ENCODE measurements around the gene POTEM.
"Not testable (repeated sequence)": the region's sequence is repeated elsewhere in the genome, so short reads cannot be mapped to it uniquely, and the experiment has no call there.

The POTEM gene

DNA sequence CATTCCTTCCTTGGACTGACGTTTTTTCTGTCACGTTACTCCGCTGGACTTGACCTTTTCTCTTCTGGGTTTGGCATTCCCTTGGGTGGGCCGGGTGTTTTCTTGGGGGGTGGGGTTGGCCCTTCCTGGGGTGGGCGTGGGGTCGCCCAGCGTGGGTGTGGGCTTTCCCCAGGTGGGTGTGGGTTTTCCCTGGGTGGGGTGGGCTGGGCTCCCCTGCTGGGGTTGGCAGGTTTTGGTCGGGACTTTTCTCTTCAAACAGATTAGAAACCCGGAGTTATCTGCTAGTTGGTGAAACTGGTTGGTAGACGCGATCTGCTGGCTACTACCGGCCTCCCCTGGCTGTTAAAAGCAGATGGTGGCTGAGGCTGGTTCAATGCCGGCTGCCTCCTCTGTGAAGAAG lies at the start of gene POTEM:
POTEM (plus strand) TSS at position 301 of the 400 bp plus-strand sequence; CDS start at position 353, 52 bp downstream.
- not testable (repeated sequence) for DNase-seq

DNA sequence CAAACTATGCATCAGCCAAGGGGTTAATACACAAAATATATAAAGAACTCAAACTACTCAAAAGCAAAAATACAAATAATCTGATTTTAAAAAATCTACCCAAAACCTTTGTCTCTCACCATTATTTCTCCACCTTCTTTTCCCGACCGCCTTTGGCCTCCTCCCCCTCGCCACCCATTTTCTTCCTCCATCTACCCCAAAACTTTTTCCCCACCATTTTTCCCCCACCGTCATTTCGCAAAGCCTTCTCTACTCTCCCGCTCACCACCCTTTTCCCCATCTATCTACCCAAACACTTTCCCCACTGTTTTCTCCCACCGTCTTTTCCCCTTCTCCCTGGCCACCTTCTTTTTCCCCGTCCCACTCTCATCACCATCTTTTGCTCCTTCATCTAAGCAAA lies 48.9 kb upstream of the POTEM start:
- DNase-seq = not testable (repeated sequence)

GRCh38 chr14:18920052-18920451 lies 47.2 kb upstream of the POTEM start:
- DNase-seq = not testable (repeated sequence)

- not testable (repeated sequence) for DNase-seq
Measured at GRCh38 chr14:18921055-18921701, 46.1 kb upstream of the POTEM start.

DNA sequence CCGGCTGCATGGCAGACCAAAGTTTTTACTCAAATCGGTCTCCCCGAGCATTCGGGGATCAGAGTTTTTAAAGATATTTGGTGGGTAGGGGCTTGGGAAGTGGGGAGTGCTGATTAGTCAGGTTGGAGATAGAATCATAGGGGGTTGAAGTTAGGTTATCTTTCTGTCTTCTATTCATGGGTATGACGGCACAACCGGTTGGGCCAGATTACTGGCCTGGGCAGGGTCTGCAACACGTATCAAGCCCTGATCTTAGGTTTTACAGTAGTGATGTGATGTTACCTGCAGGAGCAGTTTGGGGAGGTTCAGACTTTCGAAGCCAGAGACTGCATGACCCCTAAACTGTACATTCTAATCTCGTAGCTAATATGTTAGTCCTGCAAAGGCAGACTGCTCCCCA lies 30.4 kb upstream of the POTEM start:
- not testable (repeated sequence) for DNase-seq

GRCh38 chr14:18938733-18939132 lies 28.5 kb upstream of the POTEM start:
- not testable (repeated sequence) for DNase-seq

DNA sequence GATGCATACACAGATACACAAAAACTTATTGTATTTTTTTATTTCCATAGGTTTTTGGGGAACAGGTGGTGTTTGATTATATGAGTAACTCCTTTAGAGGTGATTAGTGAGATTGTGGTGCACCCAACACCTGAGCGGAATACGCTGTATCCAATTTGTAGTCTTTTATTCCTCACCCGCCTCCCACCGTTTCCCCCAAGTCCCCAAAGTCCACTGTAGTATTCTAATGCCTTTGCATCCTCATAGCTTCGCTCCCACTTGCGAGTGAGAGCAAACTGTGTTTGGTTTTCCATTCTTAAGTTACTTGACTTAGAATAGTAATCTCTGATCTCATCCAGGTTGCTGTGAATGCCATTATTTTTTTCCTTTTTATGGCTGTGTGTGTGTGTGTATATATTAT lies 17.3 kb upstream of the POTEM start:
- not testable (repeated sequence) for DNase-seq

- not testable (repeated sequence) for DNase-seq
Measured at GRCh38 chr14:18953085-18953484, 14.1 kb upstream of the POTEM start.

- DNase-seq = not testable (repeated sequence)
Measured at GRCh38 chr14:18955816-18956215, 11.4 kb upstream of the POTEM start.

GRCh38 chr14:18961576-18961975 lies 5.7 kb upstream of the POTEM start:
- DNase-seq = not testable (repeated sequence)

DNA sequence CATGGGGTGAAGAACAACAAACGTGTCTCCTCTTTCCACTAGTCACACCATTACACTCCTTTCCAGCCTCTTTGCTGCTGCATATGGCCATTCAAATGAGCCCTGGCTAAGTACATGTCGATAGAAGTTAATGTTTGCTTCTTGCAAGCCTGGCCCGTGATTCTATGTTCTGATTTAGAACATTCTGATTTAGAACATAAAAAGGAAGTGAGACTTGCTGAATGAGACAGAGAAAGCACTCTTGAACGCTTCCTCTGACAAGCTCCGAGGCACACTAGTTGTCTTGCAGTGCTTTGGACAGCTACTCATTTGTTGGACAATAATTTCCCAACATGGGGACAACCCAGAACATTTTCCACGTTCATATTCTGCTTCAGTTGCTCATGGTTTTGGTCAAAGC lies 5.1 kb upstream of the POTEM start:
- DNase-seq = not testable (repeated sequence)

- not testable (repeated sequence) for DNase-seq
Measured at GRCh38 chr14:18963276-18963675, 4.0 kb upstream of the POTEM start.

GRCh38 chr14:18964878-18965277 lies 2.4 kb upstream of the POTEM start:
- not testable (repeated sequence) for DNase-seq

GRCh38 chr14:19002566-19002965 lies 35.3 kb downstream of the POTEM start:
- DNase-seq = not testable (repeated sequence)

DNA sequence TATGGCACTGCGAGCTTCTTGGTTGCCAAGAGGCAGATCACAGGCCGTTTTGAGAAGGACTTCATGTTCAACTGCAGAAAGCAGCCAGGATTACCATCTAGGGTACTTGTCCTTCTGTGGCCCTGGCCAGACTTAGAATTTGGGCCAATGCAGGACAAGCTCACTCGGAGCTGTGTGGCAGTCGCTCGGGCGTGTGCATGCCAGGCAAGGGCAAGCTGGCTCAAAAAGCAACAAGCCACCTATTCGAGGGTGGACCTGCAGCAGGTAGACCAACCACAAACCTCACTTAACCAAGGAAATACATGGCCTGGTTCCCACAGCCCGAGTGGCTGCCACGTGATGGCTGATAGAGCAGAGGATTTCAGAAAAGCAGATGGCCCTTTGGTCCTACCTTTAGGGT lies 39.3 kb downstream of the POTEM start:
- DNase-seq = not testable (repeated sequence)

- DNase-seq = not testable (repeated sequence)
Measured at GRCh38 chr14:19007678-19008077, 40.4 kb downstream of the POTEM start.

- DNase-seq = not testable (repeated sequence)
Measured at GRCh38 chr14:19011029-19011428, 43.8 kb downstream of the POTEM start.

DNA sequence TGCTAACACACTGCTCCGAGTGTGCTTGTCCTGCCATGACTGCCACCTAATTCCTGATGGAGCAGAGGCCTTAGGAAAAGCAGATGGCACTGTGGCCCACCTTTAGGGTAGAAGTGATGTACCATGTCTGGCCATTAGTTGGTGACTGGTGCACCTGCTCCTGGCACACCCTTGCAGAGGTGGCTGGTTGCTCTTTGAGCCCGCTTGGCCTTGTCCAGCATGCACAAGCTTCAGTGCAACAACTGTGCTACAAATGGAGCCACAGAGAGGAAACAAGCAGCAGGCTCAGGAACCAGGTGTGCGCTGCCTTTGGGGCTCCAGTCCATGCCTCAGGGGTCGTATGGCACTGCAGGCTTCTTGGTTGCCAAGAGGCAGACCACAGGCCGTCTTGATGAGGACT lies 44.5 kb downstream of the POTEM start:
- DNase-seq = not testable (repeated sequence)

DNA sequence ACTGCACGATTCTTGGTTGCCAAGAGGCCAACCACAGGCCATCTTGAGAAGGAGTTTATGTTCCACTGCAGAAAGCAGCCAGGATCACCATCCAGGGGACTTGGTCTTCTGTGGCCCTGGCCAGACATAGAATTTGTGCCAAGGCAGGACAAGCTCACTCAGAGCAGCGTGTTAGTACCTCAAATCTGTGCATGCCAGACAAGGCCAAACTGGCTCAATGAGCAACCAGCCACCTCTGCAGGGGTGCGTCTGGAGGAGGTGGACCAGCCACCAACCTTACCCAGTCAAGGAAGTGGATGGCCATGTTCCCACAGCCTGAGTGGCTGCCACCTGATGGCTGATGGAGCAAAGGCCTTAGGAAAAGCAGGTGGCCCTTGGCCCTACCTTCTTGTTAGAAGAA lies 48.0 kb downstream of the POTEM start:
- DNase-seq = not testable (repeated sequence)

GRCh38 chr14:19025080-19025589 lies 57.9 kb downstream of the POTEM start:
- DNase-seq = not testable (repeated sequence)

DNA sequence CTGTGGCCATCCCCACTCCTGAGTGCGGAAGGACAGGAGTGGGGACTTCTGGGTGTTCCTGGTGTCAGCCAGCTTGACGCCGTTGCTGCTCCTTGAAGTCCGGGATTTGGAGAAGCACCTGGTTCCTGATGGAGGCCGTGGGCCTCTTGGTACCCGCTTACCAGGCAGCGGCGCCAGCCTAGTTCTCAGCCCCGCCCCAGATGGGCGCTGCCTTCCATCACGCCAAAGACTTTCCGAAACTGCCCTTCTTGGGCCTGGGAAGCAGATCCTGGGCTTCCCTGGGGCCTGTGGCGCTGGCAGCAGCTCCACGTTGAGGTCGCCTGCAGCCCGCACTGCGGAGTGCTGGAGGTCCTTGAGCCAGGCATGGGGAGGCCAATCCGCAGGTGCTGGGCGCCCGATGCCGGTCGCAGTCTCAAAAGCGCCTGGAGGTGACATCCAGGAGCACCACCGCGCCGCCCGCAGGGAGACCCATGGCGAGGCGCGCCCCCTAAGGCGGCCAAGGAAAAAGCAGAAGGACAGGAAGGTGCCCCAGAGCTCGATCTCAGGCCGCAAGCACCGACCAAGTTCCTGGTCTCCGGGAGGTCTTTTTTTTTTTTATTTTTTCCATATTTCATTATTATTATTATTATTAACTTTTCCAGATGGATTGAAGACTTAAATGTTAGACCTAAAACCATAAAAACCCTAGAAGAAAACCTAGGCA lies 59.6 kb downstream of the POTEM start:
- DNase-seq = not testable (repeated sequence)

DNA sequence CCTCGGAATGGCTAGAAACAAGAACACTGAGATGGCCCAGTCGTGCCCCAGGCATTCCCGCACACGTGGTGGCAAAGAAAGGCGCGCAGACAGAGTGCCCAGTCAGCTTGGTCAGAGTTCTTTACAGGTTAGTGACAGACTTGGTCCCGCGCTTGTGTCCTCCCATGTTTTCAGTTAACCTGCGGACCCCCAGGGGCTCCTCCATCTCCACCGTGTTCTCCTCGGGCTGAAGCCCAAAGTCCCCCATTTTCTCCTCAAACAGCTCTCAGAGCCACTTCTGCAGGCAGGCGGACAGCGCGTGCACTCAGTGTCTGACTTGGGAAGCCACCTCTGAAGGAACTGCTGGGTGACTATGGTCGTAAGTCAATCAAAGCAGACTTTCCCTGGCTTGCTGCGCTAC lies 60.7 kb downstream of the POTEM start:
- DNase-seq = not testable (repeated sequence)

DNA sequence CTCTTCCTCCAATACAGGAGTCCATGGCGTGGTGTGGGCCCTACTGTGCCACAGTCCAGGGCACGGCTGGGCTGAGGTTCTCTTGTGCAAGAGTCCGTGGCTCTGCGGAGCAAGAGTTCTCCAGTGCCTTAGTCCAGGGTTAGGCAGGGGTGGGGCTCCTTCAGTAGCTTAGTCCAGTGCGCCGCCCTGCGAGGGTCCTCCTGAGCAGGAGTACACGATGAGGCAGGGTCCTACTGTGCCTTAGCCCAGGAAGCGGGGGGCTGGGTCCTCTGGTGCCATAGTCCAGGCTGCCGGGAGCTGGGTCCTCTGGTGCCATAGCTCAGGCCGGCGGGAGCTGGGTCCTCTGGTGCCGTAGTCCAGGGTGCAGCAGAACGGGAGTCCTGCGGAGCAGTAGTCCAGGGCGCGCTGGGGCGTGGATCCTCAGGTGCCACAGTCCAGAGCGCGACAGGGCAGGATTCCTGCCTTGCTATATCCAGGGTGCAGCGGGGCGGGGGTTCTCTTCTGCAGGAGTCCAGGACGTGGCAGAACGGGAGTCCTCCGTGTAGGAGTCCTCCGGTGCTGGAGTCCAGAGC lies 69.7 kb downstream of the POTEM start:
- DNase-seq = not testable (repeated sequence)

Data from SHP77 (cell line).